K562 (cell line): ENCODE data around the gene POLR2H. TPM values are rescaled to one million over a fixed set of nuclear protein-coding genes. Genes with fewer than 3 reads are reported as not detected.

ENCODE experiments used
- ATF6 ChIP-seq: sonication (generic); formaldehyde crosslinking; IDR thresholded peaks from 2 replicates; pipeline ENCODE4 v1.4.0; 2020; ENCODE audit warnings: mild to moderate bottlenecking, missing genetic modification reagents
- ELF2 ChIP-seq: fragments of 250-450 bp; sonication (Bioruptor Pico); IDR thresholded peaks from 2 replicates; pipeline ENCODE4 v1.5.0; 2021; ENCODE audit warnings: mild to moderate bottlenecking
- FIP1L1 ChIP-seq: fragments of 200-400 bp; formaldehyde crosslinking; IDR thresholded peaks from 2 replicates; pipeline ENCODE4 v1.6.1; 2018; ENCODE audit warnings: mild to moderate bottlenecking, low read depth, low read length; ENCODE audit not compliant: poor library complexity, severe bottlenecking
- KLF10 ChIP-seq: fragments of 250-450 bp; sonication (Bioruptor Pico); IDR thresholded peaks from 2 replicates; pipeline ENCODE4 v1.6.1; 2021; ENCODE audit warnings: matching md5 sums
- LEF1 ChIP-seq: fragments of 450-650 bp; IDR thresholded peaks from 2 replicates; pipeline ENCODE4 v1.6.1; 2016; ENCODE audit warnings: mild to moderate bottlenecking
- NFATC3 ChIP-seq: fragments of 450-650 bp; IDR thresholded peaks from 2 replicates; pipeline ENCODE4 v1.6.1; 2017; ENCODE audit warnings: mild to moderate bottlenecking
- POLR2H ChIP-seq: IDR thresholded peaks from 2 replicates; pipeline ENCODE4 v1.6.1; 2016; ENCODE audit warnings: missing genetic modification characterization, low read depth, mild to moderate bottlenecking, control low read depth, missing compliant biosample characterization, moderate library complexity
- PPARD ChIP-seq: fragments of 250-450 bp; sonication (Bioruptor Pico); IDR thresholded peaks from 2 replicates; pipeline ENCODE4 v1.8.0; 2022; ENCODE audit warnings: inconsistent platforms, mild to moderate bottlenecking, moderate library complexity
- PREB ChIP-seq: sonication (generic); formaldehyde crosslinking; IDR thresholded peaks from 2 replicates; pipeline ENCODE4 v1.8.1; 2023; ENCODE audit warnings: mild to moderate bottlenecking, missing genetic modification reagents
- RNF219 ChIP-seq: fragments of 250-450 bp; sonication (Bioruptor Pico); IDR thresholded peaks from 2 replicates; pipeline ENCODE4 v1.5.0; 2022; ENCODE audit warnings: mild to moderate bottlenecking
- RUNX1 ChIP-seq: sonication (generic); IDR thresholded peaks from 2 replicates; pipeline ENCODE4 v1.6.1; 2016; ENCODE audit warnings: antibody characterized with exemption, low read depth
- SMC3 ChIP-seq: conservative IDR thresholded peaks from 2 replicates; pipeline ENCODE4 v1.6.1; 2011; ENCODE audit warnings: low read depth, low read length, improper control_type of control experiment; ENCODE audit not compliant: insufficient read depth
- SREBF1 ChIP-seq: fragments of 150-350 bp; IDR thresholded peaks from 2 replicates; pipeline ENCODE4 v1.6.1; 2014; ENCODE audit warnings: antibody characterized with exemption, low read depth, low read length, borderline replicate concordance
- ZNF274 ChIP-seq: IDR thresholded peaks from 2 replicates; pipeline ENCODE4 v1.6.1; 2011; ENCODE audit warnings: low read depth, mild to moderate bottlenecking, low read length, moderate library complexity, borderline replicate concordance
- polyA plus RNA-seq, 8 experiments: library from polyadenylated mRNA; depleted of rRNA in 4 of 8; stranded (reverse) in 5 of 8; unstranded in 3 of 8; fragments of >200 nt; fragmentation: Nextera tagmentation in 2 of 8; fragmentation: Illumina TruSeq in 1 of 8; extraction: Ambion mirVana in 2 of 8; extraction: Trizol in 1 of 8; gene quantifications; 2 replicates each; pipeline versions ENCODE4 v1.2.1 to v1.2.3, GENCODE V29; 2011 to 2014; ENCODE audit warnings: inconsistent platforms in 1 of 8, missing spikeins in 1 of 8
- total RNA-seq, 7 experiments: library from RNA; depleted of rRNA in 6 of 7; stranded (reverse); fragments of >200 nt in 6 of 7; fragmentation: Illumina TruSeq in 2 of 7; extraction: Trizol in 2 of 7; gene quantifications; 2 replicates each; pipeline versions ENCODE4 v1.2.1 to v1.2.3, GENCODE V29; 2011 to 2021; ENCODE audit warnings: low replicate concordance in 1 of 7
- TF ChIP-seq, protein P1 (sequence below): IDR thresholded peaks from 2 replicates; pipeline ENCODE4 v1.6.1; 2011; ENCODE audit not compliant: insufficient read length; ENCODE audit errors: extremely low read depth
- TF ChIP-seq, protein P2 (sequence below): fragments of 450-650 bp; IDR thresholded peaks from 2 replicates; pipeline ENCODE4 v1.6.1; 2018; ENCODE audit warnings: mild to moderate bottlenecking, low read depth; ENCODE audit not compliant: partially characterized antibody
- TF ChIP-seq, protein P3 (sequence below): fragments of 250-450 bp; sonication (Bioruptor Pico); IDR thresholded peaks from 2 replicates; pipeline ENCODE4 v1.8.0; 2022; ENCODE audit warnings: inconsistent platforms

POLR2H gene
- total and polyA plus RNA-seq, 9 of the 15 experiments (the other 6 are each of a cell fraction or from before 2014, with no cell fraction given), result 128 to 512 (median 220) TPM

DNA sequence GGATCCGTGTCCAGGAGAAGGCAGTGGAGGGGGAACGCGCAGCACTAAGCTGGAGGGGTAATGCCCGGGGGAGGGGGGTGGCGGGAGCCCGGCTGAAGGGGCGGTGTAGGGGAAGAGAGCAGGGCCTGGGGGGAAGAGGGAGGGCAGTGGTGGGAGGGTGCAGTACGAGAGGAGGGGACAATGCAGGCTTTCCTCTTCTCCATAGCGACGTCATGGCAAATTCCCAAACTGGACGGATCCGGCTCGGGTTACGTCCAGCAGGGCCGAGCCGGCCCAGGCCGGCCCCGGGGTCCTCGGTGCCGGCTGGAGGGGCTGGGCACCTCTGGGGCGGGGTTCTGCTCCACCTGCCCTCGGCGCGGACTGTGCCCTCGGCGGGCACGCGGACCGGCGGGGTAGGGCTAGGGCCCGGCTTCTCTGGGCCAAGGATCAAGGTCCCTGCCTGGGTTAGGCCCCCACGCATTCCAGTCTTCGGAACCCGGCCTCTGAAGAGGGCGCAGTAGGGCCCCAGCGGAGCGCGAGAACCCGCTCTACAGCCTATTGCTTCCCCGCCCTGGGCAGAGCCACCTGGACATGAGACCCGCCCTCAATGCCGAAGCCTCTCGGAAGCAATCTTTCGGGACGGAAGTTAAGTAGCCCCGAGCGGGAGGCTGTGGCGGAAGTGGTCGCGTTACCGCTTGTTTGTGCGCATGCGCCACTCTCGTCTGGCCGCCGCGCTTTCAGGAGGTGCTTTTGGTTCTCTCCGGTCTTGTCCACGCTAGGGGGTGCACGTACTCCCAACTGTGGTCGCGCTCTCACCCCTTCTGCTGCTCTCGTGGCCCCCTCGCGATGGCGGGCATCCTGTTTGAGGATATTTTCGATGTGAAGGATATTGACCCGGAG, 1.4 kb downstream of the POLR2H start (continued):
- TF ChIP-seq PPARD (CRISPR knock-in tag) (no peak), RUNX1 (0 out of 2 replicates have a peak, but pooled peaks have one; percentile 67), KLF10 (CRISPR knock-in tag) (no peak), ATF6 (no peak), SREBF1 (no peak), NFATC3 (no peak), POLR2H (tag) (no peak), LEF1 (peak; percentile 79; the same call in 1 of the 2 replicates), RNF219 (CRISPR knock-in tag) (no peak), ELF2 (peak; percentile 53; the same call in 1 of the 2 replicates), PREB (CRISPR knock-in tag) (no peak), FIP1L1 (peak; percentile 56), ZNF274 (no peak), SMC3 (peak; percentile 22; the same call in 1 of the 2 replicates)
- TF ChIP-seq, protein P1, sequence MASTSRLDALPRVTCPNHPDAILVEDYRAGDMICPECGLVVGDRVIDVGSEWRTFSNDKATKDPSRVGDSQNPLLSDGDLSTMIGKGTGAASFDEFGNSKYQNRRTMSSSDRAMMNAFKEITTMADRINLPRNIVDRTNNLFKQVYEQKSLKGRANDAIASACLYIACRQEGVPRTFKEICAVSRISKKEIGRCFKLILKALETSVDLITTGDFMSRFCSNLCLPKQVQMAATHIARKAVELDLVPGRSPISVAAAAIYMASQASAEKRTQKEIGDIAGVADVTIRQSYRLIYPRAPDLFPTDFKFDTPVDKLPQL, result no peak
- TF ChIP-seq, protein P2, sequence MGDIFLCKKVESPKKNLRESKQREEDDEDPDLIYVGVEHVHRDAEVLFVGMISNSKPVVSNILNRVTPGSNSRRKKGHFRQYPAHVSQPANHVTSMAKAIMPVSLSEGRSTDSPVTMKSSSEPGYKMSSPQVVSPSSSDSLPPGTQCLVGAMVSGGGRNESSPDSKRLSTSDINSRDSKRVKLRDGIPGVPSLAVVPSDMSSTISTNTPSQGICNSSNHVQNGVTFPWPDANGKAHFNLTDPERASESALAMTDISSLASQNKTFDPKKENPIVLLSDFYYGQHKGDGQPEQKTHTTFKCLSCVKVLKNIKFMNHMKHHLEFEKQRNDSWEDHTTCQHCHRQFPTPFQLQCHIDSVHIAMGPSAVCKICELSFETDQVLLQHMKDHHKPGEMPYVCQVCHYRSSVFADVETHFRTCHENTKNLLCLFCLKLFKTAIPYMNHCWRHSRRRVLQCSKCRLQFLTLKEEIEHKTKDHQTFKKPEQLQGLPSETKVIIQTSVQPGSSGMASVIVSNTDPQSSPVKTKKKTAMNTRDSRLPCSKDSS, result no peak
- TF ChIP-seq, protein P3, sequence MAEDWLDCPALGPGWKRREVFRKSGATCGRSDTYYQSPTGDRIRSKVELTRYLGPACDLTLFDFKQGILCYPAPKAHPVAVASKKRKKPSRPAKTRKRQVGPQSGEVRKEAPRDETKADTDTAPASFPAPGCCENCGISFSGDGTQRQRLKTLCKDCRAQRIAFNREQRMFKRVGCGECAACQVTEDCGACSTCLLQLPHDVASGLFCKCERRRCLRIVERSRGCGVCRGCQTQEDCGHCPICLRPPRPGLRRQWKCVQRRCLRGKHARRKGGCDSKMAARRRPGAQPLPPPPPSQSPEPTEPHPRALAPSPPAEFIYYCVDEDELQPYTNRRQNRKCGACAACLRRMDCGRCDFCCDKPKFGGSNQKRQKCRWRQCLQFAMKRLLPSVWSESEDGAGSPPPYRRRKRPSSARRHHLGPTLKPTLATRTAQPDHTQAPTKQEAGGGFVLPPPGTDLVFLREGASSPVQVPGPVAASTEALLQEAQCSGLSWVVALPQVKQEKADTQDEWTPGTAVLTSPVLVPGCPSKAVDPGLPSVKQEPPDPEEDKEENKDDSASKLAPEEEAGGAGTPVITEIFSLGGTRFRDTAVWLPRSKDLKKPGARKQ (CRISPR knock-in tag), result no peak
